Measurements from ENCODE around the gene FER1L5.

The FER1L5 gene

GRCh38 chr2:96751800-96752199 lies 109.2 kb downstream of the FER1L5 start:
- no peak for DNase-seq (ENCODE audit: low spot score)

GRCh38 chr2:96753661-96754282 lies 111.2 kb downstream of the FER1L5 start:
- no peak for DNase-seq (ENCODE audit: low spot score)

GRCh38 chr2:96754317-96754716 lies 111.8 kb downstream of the FER1L5 start:
- no peak for DNase-seq (ENCODE audit: low spot score)

All from ecto neural progenitor cell (in vitro differentiated cells).